Measurements from ENCODE around the gene NPW. TPM values are rescaled to one million over a fixed set of nuclear protein-coding genes. Genes with fewer than 3 reads are reported as not detected.
"Not testable (repeated sequence)": the region's sequence is repeated elsewhere in the genome, so short reads cannot be mapped to it uniquely, and the experiment has no call there.

Gene NPW
- total and polyA plus RNA-seq, 3 donors from 2014 or later = 3.9 to 8.2 (median 7.3) TPM

DNA sequence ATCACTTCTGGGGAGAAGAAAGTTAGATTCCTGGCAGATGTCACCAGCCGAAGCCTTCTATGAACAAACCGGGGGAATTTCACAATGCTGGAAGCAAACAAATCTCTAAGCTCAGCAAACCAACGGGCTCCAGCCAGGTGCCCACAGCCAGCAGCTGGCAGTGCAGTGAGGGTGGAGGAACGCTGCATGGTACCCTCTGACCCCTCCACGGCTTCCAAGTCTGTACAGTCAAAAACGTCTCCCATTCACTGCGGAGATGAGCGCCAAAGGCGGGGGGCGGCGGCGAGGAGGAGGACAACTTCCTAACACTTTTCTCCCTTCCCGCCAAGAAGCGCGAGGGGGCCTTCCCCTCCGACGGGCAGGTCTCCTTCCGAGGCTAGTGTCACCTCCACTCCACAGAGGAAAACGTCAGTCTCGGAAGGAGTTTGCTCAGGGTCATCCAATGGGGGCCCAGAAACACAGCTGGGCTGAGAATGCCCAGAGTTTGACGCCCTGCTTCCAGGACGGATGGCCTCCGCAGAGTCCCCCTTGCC lies 10.9 kb upstream of the NPW start:
- peak overlapping the region; percentile 80 to 83 for H3K4me3 ChIP-seq
- intact Hi-C loops (cut with DNase I; ENCODE audit: low total_unique reads) = no loop called here
- 2 to 5% methylated on average over 17 to 23 of the region's 23 CpGs for WGBS, 2 donors
- H3K27me3 ChIP-seq = no peaks in the 10 kb centered on the region
- H3K4me1 ChIP-seq = peaks cover 44% of the 10 kb centered on the region
- no peak for DNase-seq
- H3K27ac ChIP-seq = peak overlapping the region in 1 of 2 donors; percentile 72
- H3K36me3 ChIP-seq (ENCODE audit: low read depth, missing control alignments) = no peaks in the 10 kb centered on the region
- TF ChIP-seq, protein P1, sequence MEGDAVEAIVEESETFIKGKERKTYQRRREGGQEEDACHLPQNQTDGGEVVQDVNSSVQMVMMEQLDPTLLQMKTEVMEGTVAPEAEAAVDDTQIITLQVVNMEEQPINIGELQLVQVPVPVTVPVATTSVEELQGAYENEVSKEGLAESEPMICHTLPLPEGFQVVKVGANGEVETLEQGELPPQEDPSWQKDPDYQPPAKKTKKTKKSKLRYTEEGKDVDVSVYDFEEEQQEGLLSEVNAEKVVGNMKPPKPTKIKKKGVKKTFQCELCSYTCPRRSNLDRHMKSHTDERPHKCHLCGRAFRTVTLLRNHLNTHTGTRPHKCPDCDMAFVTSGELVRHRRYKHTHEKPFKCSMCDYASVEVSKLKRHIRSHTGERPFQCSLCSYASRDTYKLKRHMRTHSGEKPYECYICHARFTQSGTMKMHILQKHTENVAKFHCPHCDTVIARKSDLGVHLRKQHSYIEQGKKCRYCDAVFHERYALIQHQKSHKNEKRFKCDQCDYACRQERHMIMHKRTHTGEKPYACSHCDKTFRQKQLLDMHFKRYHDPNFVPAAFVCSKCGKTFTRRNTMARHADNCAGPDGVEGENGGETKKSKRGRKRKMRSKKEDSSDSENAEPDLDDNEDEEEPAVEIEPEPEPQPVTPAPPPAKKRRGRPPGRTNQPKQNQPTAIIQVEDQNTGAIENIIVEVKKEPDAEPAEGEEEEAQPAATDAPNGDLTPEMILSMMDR (IDR thresholded peaks at IDR 0.05) = no peak
- TF ChIP-seq POLR2A (IDR thresholded peaks at IDR 0.05) = no peak
- no peaks in the 10 kb centered on the region for H3K9me3 ChIP-seq

DNA sequence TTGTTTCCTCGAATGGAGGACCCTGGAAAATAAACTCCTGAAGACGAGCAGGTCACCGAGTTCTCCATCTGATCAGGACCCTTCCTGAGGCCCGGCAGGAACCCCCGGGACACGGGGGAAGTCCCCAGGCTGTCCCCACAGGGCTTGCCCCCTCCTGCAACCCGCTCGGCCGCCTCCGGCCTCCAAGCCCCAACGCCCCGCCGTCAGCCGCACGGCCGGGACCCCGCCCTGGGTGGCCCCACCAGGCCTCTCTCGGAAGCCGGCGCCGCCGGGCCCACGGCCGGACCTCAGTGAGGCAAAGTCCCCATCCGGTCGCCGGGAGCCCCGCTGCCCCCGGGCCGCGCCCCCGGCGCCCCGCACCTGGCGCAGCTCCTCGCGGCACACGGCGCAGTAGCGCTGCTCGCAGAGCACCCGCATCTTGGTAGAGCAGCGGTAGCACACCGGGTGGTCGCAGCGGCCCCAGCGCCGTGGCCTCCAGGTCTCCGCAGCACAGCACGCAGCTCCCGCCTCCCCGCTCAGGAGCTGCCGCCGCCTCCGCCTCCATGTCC lies 10.3 kb upstream of the NPW start:
- no peaks in the 10 kb centered on the region for H3K36me3 ChIP-seq (ENCODE audit: low read depth, missing control alignments)
- intact Hi-C loops (cut with DNase I; ENCODE audit: low total_unique reads) = no loop called here
- no peak for DNase-seq
- TF ChIP-seq POLR2A (IDR thresholded peaks at IDR 0.05) = no peak
- TF ChIP-seq, protein P1 (IDR thresholded peaks at IDR 0.05) = no peak
- H3K4me1 ChIP-seq = peaks cover 39% of the 10 kb centered on the region
- H3K27me3 ChIP-seq = no peaks in the 10 kb centered on the region
- H3K27ac ChIP-seq = peak overlapping the region in 1 of 2 donors; percentile 72
- no peaks in the 10 kb centered on the region for H3K9me3 ChIP-seq
- peak overlapping the region; percentile 80 to 83 for H3K4me3 ChIP-seq
- WGBS, 2 donors = 2% methylated on average over 32 of the region's 55 CpGs; no CpG with 5 or more reads in 1 of the 2 donors

DNA sequence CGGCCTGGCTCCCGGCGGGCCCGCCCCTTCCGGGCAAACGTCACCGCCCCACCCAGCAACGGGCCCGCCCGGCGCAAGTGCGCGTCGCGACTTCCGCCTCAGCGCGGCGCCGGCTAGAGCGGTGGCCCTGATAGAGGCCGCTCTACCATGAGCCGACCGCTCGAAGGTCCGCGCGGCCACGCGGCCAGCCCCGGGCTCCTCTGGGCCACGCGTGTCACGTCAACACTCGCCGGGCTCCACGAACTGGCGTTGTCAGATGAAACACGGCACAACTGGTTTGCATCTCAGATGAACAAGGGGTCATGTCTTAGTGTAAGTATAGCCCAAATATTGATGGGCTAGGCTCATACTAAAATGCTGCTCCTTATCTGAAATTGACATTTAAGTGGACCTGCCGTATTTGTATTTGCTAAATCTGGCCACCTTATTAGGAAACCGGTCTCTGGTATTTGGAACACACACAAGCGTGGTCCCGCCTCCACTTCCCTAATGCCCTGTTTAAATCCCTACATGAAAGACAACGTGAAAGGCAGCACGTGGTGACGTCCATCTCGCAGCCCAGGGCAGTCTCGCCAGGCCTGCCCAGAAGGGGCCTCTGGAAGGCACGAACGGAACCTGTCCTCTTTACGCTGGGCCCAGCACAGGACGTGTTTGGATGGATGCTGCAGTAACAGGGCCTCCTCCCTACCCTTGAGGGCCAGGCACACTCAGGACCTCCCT lies 9.6 kb upstream of the NPW start, which contains the start of gene ZNF598:
ZNF598 (minus strand) TSS at position 31 of the 720 bp plus-strand sequence.
- no peaks in the 10 kb centered on the region for H3K9me3 ChIP-seq
- peak within 1 kb of the TSS; percentile 80 to 83 for H3K4me3 ChIP-seq
- 2% methylated on average over 21 to 49 of the region's 52 CpGs for WGBS, 2 donors
- H3K27me3 ChIP-seq = no peaks in the 10 kb centered on the region
- peaks cover 32% of the 10 kb centered on the region for H3K4me1 ChIP-seq
- no peaks in the 10 kb centered on the region for H3K36me3 ChIP-seq (ENCODE audit: low read depth, missing control alignments)
- peak; percentile 87 for DNase-seq
- intact Hi-C loops (cut with DNase I; ENCODE audit: low total_unique reads) = no loop called here
- H3K27ac ChIP-seq = peak within 1 kb of the TSS; percentile 51 to 86
- TF ChIP-seq, protein P1 (IDR thresholded peaks at IDR 0.05) = no peak
- TF ChIP-seq POLR2A (IDR thresholded peaks at IDR 0.05) = peak; percentile 20

DNA sequence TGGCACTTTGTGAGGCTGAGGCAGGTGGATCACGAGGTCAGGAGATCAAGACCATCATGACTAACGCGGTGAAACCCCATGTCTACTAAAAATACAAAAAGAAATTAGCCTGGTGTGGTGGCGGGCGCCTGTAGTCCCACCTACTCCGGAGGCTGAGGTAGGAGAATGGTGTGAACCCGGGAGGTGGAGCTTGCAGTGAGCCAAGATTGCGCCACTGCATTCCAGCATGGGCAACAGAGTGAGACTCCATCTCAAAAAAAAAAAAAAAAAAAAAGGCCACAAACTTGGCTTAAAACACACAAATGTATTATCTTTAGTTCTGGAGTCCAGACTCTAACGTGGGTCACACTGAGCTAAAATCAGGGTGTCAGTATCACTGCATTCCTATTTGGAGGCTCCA lies 7.9 kb upstream of the NPW start:
- H3K36me3 ChIP-seq (ENCODE audit: low read depth, missing control alignments); intact Hi-C loops (cut with DNase I; ENCODE audit: low total_unique reads); H3K9me3 ChIP-seq; H3K27ac ChIP-seq; H3K27me3 ChIP-seq; H3K4me3 ChIP-seq; DNase-seq: not testable (repeated sequence)
- peaks cover 27% of the 10 kb centered on the region for H3K4me1 ChIP-seq
- WGBS, 2 donors = 84 to 89% methylated on average over 9 of the region's 9 CpGs

DNA sequence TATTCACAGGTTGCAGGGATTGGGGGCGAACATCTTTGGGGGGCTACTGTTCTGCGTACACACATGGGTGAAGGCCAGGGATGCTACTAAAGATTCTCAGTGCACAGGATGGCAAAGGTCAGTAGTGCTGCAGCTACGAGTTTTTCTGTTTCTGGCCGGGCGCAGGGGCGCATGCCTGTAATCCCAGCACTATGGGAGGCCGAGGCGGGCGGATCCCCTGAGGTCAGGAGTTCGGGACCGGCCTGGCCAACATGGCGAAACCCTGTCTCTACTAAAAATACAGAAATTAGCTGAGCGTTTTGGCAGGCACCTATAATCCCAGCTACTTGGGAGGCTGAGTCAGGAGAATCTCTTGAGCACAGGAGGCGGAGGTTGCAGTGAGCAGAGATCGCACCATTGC lies 6.1 kb upstream of the NPW start:
- Histone ChIP-seq H3K4me3 (no peak overlapping the region), H3K27me3 (no peaks in the 10 kb centered on the region), H3K27ac (no peak overlapping the region), H3K9me3 (no peaks in the 10 kb centered on the region), H3K4me1 (peaks cover 12% of the 10 kb centered on the region), H3K36me3 (ENCODE audit: low read depth, missing control alignments) (no peaks in the 10 kb centered on the region)
- DNase-seq = no peak
- intact Hi-C loops (cut with DNase I; ENCODE audit: low total_unique reads) = no loop called here
- TF ChIP-seq POLR2A (IDR thresholded peaks at IDR 0.05) = no peak
- TF ChIP-seq, protein P1 (IDR thresholded peaks at IDR 0.05) = no peak
- WGBS, 2 donors = 83 to 89% methylated on average over 13 to 15 of the region's 15 CpGs
